NCI-H510A treated with DMSO at 0.1 percent for 48 hours (cell line): ENCODE measurements around the gene CAPZB.
A peak's percentile ranks its signal among the peaks of the same experiment; 100 is the strongest.

ENCODE experiments used
- DNase-seq: peaks from one replicate; lab custom pipeline; 2025; lab: John Stamatoyannopoulos, UW

The CAPZB gene

DNA sequence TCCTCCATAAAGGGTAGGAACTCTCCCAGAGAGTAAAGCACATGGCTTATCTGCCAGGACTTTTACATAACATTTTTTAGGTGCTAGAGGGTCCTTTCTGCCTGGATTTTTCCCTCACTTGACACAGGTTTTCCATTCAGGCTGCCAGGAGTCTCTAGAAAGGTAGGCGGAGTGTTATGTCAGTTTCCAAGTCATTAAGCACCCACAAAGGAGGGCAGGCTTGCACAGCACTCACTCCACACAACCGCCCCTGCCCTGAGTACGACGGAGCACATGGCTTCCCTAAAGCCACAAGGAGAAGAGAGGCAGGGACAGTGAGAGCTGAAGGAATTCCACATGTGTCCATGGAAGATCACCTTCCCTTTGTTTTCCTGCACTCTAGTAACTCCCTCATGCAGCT is 55.7 kb downstream of the CAPZB start:
- DNase-seq, result peak; percentile 62

DNA sequence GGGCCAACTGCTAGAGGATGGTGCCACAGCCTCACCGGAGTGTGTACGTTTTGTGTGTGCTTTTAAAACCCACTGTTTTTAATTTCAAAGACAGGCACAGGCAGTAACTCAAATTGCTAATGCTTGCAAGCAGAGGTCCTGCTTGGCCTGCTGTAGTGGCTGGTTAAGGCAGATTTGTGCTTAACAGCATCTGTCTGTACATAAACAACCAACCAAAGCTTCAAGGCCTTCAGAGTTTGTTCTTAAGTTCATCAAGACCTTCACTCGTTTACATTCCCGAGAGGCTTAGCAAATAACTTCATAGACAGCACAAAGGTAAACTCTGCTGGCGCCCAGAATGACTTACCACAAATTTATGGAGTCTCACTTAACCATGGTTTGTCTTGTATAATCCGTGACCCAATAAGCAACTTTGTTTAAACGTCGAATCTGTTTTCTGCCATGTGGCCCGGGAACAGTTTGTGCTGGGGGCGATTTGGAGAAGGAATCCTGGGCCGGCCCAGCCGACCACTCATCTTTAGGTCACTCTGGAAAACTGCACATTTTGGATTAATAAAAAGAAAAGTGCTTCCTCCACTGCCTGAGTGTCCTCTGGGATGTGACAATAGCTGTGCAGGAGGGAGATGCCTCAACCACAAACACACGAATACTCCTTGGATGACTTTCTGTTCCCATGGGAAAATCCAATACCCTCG is 58.1 kb downstream of the CAPZB start:
- no peak for DNase-seq

DNA sequence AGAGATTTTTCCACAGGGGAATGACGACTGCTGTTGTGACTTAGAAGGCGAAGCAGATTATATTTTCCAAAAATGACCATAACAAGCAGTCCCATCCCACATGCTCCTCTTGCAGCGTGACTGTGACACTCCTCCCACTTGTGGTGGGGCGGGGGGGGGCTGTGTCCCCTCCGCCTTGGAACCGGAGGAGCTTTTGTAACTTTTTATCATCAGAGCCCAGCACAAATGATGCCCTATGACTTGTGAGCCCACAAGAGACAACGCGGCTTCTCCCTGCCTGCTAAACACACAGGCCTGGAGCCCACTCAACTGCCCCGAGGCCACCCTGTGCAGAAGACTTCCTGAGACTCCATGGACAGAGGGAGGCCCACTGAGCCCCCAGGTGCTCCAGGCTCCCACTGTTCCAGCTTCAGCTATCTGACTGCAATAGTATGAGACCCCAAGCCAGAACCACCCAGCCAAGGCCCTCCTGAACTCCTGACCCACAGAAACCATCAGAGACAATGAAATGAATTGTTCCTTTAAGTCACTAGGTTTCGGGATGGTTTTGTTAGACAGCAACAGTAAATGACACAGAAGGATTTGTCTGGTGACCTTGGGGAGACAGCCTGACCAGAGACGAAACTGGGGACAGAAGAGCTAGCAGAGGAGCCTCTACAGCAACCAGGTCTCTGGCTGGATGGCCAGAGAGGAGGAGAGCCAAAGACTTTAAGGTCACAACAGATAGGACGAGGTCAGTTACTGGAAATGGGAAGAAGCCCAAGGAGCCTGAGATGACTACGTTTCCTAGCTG is 58.8 kb downstream of the CAPZB start:
- no peak for DNase-seq

DNA sequence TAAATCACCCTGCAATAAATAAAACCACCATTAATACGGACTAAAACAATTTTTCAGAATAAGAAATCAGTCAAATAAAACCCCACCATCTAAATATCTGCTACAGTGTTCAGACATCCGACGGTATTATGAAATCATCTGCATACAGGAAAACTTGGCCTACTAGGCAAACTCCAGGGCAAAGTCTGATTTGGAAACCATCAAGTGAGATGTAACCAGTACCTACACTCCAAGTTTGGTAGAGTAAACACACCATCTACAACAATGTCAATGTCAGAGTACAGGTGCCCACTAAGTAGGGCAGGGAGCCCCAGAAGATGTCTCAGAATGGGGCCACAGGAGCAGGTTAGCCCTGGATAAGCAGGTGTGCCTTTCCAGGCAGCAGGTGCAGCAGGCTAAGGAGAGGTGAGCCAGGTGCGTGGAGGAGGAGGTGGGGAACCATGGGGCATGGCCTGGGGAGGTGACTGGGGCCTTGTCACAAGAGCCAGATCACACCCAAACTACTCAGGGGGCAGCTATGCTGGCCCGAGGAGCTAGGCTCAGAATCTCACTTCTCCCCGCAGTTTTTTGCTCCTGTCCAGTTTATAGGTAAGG is 59.6 kb downstream of the CAPZB start:
- peak; percentile 92 for DNase-seq

DNA sequence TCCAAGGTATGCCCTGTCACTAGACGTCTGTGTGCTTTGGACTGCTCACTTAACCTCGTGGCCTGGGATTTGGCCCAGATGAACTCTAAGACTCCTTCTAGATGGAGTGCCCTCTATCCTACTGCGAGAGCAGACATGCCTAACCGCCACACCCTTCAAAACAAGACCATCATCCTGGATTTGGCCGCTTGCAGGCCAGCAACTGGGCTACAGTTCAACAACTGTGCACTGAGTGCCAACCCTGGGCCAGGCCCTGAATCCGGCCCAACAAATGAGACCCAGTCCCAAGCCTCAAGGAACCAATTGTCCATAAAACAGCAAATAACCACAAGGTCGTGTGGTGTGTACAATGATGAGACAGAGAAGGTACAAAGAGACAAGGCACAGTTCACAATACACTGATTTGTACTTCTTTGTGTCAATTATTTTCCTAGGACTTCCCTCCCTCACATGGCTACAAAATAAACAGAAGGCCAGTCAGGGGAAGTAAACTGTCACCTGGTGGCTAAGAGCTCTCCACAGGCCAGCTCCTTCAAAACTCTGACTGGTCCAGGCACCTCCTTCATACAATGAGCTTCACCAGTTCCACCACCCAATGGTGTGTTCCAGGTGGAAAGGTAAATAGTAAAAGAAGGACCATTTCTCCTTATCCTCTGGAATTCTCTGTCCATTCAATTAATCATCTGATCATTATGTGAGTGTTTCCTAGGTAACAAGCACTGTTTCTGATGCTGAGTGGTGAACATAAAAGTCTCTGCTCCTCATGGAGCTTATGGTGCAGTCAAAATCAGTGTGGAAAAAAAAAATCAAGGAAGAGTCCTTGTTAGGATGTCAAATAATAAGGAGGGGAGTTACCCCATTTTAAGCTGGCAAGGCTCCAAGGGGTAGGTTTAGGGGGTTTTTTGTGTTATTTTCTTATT is 60.4 kb downstream of the CAPZB start:
- peak; percentile 98 for DNase-seq

DNA sequence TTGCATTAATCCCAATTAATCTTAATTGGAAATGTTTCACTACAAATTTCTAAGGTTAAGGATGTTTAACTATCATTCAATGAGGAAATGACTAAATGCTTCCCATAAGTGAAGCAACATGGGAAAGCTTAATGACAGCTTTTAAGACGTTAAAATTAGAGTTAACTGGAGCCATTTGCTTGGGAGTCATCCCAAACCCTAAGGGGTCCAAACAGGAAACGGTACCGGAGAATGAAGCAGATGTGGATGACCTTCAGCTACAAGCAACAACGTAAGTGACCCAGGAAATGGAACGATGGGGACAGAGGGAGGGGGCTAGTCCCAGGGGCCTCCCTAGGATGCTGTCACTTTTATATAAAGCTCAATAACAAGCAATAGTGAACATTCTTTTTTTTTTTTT is 62.2 kb downstream of the CAPZB start:
- DNase-seq, result no peak

DNA sequence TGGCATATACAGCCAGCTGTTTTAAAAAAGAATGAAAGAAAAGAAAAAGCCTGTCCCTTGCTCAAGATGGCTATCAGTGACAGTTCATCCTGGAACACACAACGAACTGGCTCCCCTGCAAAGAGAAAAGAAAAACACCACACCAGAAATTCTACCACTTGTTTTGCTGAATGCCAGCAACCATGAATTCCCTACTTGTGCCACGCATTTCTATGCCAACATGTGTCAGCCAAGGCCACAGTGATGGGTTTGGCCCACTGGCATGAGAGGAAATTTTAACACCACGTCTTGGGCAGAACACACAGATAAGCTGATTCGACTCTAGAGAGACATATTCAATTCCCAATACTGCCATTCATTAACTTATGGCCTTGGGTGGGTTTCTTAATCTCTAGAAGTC is 64.0 kb downstream of the CAPZB start:
- DNase-seq, result no peak

DNA sequence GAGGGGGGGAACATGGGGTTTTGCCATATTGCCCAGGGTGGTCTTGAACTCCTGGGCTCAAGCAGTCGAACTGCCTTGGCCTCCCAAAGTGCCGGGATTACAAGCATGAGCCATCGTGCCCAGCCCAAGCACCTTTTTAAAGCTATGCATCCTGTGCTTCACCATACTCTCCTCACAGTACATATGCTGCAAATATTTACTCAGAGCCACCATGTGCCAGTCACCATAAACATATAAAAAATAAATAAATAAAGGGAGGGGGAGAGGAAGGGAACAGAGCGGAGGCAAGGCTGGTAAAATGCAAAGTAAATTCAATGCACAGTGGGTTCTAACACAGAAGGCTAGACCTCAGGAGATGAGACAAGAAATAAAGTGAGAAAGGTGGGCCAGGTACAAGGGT is 64.7 kb downstream of the CAPZB start:
- peak; percentile 85 for DNase-seq

DNA sequence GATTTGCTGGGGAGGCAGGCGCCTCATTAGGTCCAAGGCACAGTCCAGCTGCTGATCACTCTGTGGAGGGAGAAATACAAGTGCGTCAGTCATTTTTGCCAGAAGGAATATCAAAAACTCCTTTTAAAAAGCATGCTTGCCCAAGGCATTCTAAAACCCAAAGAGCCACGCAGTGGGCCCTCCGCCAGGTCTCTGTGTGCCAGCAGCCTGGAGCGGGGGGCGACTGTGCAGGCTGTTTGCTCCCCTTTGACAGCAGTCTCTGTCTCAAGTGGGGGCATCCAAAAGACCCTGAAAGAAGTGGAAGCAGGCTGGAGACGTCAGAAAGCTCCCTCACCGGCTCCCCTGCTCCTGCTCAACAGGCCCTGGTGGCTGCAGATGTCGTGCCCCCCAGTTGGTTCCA is 65.6 kb downstream of the CAPZB start:
- no peak for DNase-seq

DNA sequence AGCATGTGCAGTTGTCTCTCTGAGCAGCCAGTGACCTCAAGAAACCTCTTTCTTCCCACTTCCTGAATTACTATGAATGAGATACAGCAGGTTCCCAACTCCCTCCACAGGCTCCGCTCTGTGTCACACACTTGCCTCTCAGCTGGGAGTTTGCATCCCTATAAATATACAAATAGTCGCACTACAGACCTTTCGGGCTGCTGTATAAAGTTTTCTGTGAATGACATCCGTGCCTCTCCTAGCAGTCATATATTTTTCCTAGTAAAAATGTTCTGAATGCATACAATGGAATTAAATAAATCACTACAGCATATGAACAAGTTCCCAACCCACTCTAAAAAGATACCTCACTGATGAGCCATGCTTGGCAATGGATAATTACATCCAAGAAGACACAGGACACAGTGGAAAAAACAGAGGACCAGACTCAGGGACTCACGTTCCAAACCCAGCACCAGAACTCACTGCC is 66.8 kb downstream of the CAPZB start:
- no peak for DNase-seq

DNA sequence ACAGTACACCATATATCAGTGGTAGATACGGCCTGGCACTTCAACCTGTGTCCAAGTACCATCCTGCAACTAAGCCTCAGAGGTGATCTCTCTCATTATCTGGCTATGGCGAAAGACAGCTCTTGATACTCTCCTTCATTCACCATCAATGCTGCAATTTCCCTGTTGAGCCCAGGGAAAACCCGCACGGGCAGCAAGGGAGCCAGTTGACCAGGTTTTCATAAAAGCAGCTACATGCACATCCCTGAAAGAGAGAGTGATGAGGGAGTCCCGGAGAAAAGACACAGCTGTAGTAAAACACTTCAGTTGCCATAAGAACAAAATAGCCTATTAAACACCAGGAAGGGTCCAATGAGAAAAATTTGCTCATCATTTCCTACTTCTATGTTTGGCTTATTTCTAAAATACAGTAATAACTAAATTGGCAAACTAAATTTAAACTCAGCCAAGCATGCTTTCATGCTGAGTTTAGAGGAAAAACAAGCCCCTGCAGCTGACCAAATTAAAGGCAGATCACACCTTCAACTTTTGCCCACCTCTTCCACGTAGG is 68.3 kb downstream of the CAPZB start:
- DNase-seq, result peak; percentile 83

DNA sequence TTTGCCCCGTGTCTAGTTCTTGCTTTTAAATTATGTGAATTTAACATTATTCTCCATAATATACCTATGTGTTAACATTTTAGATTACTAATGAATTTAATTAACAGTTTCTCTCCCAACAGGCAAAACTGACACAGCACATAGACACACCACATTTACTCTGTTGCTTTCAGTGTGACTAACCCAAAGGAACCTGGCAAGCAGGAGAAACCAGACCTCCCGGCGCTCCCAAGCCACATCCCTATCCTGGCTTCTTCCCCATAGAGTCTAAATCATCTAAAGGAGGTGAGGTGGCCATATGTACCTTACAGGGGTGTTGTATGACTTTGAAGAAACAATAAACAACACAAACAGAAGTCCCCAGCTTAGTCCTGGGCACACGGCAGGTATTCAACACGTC is 69.2 kb downstream of the CAPZB start:
- DNase-seq, result no peak

DNA sequence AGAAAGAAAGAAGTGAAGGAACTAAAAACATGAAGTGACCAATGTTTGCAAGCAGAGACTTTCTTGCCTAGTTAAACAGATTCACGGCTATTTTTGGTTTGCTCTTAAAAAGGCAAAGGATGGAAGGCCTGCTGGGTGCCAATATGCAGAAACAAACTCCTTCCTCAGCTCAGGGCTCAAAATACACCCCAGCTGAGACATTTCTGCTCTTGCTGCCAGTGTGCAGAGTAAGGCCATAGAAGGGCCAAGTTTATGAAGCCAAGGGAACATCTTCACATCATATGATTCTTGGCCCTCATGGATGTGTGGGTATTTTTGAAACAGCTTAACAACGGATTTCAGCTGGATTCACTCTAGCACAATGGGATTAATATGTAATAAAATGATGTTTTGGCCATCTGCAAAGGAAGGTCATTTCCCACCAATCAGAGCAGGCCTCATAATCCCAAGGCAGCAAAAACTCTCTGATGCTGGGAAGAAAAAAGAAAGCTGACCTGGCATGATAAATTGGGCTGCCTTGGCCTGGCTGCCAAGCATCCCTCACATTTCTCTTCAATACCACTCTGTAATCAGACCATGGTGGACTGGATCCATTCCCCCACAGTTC is 70.7 kb downstream of the CAPZB start:
- DNase-seq, result no peak

DNA sequence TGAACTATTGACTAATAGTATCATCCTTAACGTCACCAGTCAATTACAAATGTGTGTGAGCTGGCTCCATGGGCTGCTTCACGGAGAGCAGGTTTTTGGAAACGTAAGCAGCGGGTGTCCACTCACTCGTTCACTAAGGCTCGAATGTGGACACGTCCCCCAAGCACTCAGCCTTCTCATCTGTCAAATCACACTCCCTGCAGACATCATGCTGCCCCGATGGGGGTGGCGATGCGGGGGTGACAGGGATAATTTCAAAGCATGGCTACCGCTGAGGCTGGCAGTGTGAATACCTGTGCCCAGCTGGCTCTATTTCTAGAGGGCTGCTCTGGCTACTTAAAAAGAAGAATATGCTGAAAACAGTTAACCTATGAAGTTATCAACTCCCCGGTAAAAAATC is 71.3 kb downstream of the CAPZB start:
- no peak for DNase-seq

DNA sequence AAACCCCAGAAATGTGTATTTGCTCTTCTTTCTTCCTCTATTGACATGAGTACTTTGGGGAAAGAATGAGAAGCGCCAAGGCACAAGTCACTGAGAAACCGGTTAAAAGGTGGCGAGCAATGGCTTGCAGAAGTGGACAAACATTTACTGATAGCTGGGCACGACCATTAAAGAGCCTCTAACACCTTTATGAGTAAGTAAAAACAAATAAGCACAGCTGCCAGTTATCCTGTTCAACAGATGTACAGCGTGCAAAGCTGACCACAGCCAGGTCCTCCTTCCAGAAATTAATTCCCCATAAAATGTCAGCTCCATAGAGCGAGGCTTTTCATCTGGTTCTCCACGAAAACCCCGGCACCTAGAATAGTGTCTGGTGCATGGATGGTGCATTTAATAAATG is 72.7 kb downstream of the CAPZB start:
- DNase-seq, result peak; percentile 99

DNA sequence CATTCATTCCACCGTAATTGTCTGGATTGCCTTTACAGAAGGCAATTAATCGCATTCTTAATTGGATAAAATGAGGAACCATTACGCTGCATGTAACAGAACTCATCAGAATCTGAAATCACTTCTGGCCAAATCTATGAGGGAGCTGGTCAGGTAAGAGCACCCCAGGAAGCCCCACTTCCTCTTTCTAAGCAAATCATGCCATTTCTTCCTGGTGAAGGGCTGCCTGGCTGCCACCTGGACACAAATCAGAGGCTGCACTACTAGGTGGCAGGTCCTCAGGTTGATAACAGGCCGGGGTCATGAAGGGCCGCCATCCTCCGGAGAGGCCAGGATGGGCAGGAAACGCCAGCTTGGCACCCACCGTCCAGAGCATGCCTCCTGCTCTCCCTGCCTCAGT is 73.7 kb downstream of the CAPZB start:
- no peak for DNase-seq

DNA sequence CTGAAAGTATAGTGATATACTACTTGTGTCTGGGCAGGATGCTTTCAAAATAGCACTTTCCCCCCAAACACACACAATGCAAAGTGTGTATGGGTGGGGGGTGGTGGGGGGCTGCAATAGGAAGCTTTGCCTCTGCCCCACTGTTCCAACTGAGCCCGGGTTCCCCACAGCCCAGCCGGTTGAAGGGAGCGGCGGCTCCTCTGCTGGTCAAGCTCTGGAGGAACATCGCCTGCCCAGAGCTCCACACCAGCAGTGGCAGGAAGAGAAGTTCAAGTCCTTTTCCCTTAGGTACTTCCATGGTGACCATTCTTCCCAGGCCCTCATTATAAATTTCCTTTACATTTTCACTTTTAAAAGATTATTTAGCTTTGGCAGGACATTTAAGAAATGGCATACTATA is 74.9 kb downstream of the CAPZB start:
- no peak for DNase-seq

DNA sequence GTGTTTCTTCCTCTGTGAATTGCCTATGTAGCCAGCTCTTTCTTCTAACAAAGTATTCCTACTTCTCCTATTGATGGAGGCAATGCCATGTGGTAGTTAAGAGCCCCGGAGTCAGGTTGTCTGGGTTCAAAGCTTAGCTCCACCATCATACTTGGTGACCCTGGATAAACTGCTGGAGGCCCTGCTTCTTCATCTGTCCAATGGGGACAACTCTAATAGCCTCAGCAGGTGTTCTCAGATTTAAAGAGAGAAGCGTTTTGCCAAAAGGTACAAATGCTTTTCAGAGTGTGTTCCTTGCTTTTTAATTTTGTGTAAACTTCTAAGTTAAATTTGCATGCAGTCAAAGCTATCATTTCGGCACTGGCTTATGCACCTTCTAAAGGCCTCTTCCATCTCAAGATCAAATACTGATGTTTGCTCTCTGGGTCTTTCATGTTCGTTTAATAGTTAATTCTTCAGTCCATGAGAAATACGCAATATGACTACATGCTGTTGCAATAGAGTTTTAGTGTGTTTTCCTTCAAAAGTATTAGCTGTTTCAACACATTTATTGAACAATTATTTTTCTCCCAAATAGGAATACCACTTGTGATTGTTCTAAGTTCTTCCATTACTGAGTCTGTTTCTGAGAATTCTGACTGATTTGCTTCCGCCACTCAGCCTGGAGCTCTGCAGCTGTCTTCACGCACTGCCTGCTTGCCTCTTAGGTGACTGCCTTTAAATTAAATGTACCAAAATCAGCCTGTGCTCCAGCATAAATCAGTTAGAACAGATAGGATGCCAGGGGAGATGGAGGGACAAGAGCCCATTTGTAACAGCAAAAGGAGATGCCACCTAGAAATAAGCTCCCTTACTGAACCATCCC is 75.6 kb downstream of the CAPZB start:
- no peak for DNase-seq

DNA sequence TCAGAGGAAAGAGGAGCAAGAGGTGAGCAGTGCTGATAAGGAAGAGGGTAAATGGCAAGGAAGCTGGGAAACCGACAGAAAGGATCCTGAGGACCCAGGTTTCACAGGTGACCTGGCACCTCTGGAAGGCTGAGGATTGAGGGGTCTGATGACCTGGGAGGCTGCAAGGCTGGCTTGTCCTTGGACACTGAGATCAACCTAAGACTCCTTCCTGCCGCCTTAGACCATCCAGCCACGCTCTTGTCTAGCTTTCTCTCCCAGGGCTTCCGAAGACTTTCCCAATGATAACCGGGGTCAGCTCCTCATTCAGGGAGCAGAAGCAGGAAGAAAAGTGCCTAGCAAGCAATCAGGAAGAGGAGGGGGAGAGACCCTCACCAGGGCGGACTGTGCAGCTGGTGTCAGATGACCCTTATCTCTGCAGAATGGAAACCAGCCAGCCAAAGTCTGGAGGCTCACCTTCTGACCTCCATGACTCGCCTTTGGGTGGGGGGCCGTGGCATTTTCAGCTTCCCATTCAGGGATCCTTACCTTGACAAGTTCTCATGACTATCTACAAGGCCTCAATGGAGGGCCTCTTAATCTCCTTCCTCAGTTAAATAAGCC is 77.7 kb downstream of the CAPZB start:
- no peak for DNase-seq

DNA sequence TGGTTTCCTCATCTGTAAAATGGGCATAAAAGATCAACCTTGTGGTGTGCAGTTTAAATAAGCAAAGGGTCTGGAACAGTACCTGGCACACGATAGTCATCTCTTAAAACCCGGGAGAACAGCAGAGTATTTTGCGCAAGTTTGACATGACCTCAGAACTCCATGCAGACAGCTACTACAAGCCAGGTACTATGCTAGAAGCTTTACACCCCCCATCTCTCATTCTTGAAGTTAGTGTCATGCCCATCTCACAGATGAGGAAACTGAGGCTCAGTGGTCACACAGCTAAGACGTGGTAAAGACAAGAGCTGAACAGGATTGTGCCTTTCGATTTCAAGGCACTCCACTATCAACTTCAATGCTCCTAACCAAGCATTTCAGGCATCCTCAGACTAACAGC is 78.7 kb downstream of the CAPZB start:
- DNase-seq, result no peak
